Kidney (tissue), 14 donors: Measurements from ENCODE around the gene PIK3R2. TPM values are rescaled to one million over a fixed set of nuclear protein-coding genes. Genes with fewer than 3 reads are reported as not detected.

Experiments
- DNase-seq, 5 donors: peaks; one replicate each; pipeline ENCODE4 v3.0.0-alpha.2; 2013 to 2020
- FAIRE-seq: peaks from 2 replicates; lab custom pipeline; 2012; peaks lifted over from hg19 to GRCh38; lab: Jason Lieb, UNC
- H3K27ac ChIP-seq, 2 donors: one replicate each; pipeline ENCODE4 v1.7.0; 2013; ENCODE audit warnings: low read depth in 2 of 2, low read length in 2 of 2, inconsistent platforms in 1 of 2
- H3K27me3 ChIP-seq: one replicate; pipeline ENCODE4 v1.7.1; 2013; ENCODE audit warnings: low read length, inconsistent platforms; ENCODE audit not compliant: control insufficient read depth, insufficient read depth
- H3K36me3 ChIP-seq, 3 donors: one replicate each; pipeline versions ENCODE4 v1.7.0 to v1.7.1; 2013; ENCODE audit warnings: low read length in 3 of 3, control low read depth in 1 of 3, inconsistent platforms in 1 of 3; ENCODE audit not compliant: insufficient read depth in 3 of 3, control insufficient read depth in 2 of 3
- H3K4me1 ChIP-seq, 3 donors: one replicate each; pipeline versions ENCODE4 v1.7.0 to v1.7.1; 2013; ENCODE audit warnings: low read length in 3 of 3, inconsistent platforms in 1 of 3, low read depth in 1 of 3; ENCODE audit not compliant: control insufficient read depth in 2 of 3, insufficient read depth in 2 of 3
- H3K4me3 ChIP-seq, 3 donors: one replicate each; pipeline versions ENCODE4 v1.7.0 to v1.8.1; 2013; ENCODE audit warnings: low read length in 3 of 3, control low read depth in 1 of 3, inconsistent platforms in 1 of 3
- H3K9ac ChIP-seq, 3 donors: one replicate each; pipeline versions ENCODE4 v1.7.0 to v1.7.1; 2013; ENCODE audit warnings: low read length in 3 of 3, control low read depth in 1 of 3, inconsistent platforms in 1 of 3
- H3K9me3 ChIP-seq, 3 donors: one replicate each; pipeline versions ENCODE4 v1.7.0 to v1.7.1; 2013; ENCODE audit warnings: low read length in 3 of 3, control low read depth in 1 of 3, inconsistent platforms in 1 of 3; ENCODE audit not compliant: control insufficient read depth in 2 of 3, insufficient read depth in 1 of 3
- CTCF ChIP-seq: IDR thresholded peaks from 3 replicates; pipeline ENCODE4 v1.5.1; 2012; ENCODE audit warnings: mild to moderate bottlenecking, moderate library complexity, borderline replicate concordance; ENCODE audit not compliant: insufficient read depth; ENCODE audit errors: extremely low read depth
- intact Hi-C: fragments of 100-400 bp; cut with DNase I; formaldehyde crosslinking; loops from one replicate; pipeline ENCODE4 v1.11.1; 2022
- polyA plus RNA-seq: library from polyadenylated mRNA; stranded (reverse); fragments of 350-450 nt; fragmentation: Illumina TruSeq; extraction: RNeasy Lipid Tissue Mini Kit (QIAGEN cat#74804); gene quantifications from one replicate; pipeline ENCODE4 v1.2.3, GENCODE V29; 2014; ENCODE audit warnings: low read depth, low replicate concordance; ENCODE audit not compliant: insufficient read depth
- total RNA-seq: library from RNA; stranded (reverse); fragmentation: NEBNext Ultra II Directional; extraction: Animal tissue kit (Norgen Biotek cat#: 25700); gene quantifications from one replicate; pipeline ENCODE4 v1.2.1, GENCODE V29; 2021
- donor health status: control.
- donor health status: control.
- donor health status: control.
- donor health status: control.
- donor health status: control.
- donor health status: DM: yes; HTN: yes; CAD: no.
- donor health status: Normal renal cell carcinoma (clear cell type).

PIK3R2 gene
- total and polyA plus RNA-seq, 2 donors from 2014 or later, result 10.1 to 29.6 TPM

DNA sequence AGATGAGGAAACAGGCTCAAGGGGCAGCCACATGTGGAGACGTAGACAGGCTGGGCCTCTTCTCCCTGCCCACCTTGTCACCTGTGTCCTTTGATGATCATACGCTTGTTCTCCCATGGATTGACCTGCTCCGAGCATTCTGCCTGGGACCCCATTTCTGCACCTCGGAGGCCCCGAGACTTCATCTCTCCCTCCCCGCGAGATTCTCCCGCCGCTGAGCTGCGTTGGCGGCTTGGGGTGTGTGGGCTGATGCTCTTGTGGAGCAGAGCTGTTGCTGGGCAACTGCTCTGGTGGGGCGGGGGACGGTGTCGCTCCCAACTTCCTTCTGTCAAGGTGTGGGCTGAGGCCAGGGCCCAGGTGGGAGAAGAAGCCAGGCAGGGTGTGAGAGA lies 33.3 kb upstream of the PIK3R2 start:
- Histone ChIP-seq H3K27me3 (no peaks in the 10 kb centered on the region), H3K9ac (no peak overlapping the region), H3K27ac (no peak overlapping the region), H3K4me3 (no peak overlapping the region), H3K9me3 (no peaks in the 10 kb centered on the region), H3K4me1 (peaks cover 0 to 13% (median 12%) of the 10 kb centered on the region in 3 donors), H3K36me3 (peaks cover 0 to 14% (median 6%) of the 10 kb centered on the region in 3 donors)
- intact Hi-C loops, result no loop called here
- TF ChIP-seq CTCF, result no peak
- FAIRE-seq (no peak), DNase-seq (peak in 1 of 5 donors; percentile 57)

DNA sequence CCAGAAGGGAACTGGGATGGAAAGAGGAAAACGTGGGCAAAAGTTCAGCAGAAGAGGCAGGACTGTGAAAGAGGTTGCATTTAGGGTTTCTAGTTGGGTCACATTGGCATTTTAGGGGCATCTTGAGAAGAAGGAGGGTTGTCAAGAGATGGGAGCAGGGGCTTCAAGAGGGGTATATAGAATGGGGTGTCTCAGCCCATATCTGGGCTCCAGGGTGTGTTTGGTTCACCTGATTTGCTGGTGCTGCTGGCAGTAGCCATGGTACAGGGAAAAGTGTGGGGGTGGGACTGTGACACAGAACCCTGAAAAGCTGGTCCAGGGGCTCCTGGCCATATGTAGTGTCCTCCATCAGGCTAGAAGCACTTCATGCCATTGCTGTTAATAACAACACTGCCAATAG lies 32.8 kb upstream of the PIK3R2 start:
- DNase-seq (no peak), FAIRE-seq (no peak)
- intact Hi-C loops, result no loop called here
- Histone ChIP-seq H3K27ac (no peak overlapping the region), H3K27me3 (no peaks in the 10 kb centered on the region), H3K4me1 (peaks cover 0 to 13% (median 10%) of the 10 kb centered on the region in 3 donors), H3K9ac (no peak overlapping the region), H3K36me3 (peaks cover 0 to 10% (median 6%) of the 10 kb centered on the region in 3 donors), H3K4me3 (no peak overlapping the region), H3K9me3 (no peaks in the 10 kb centered on the region)
- no peak for TF ChIP-seq CTCF

- intact Hi-C loops, result no loop called here
- H3K27me3 ChIP-seq, result no peaks in the 10 kb centered on the region
- no peak for TF ChIP-seq CTCF
These were observed 31.8 kb upstream of the PIK3R2 start for GRCh38 chr19:18121166-18121565.

GRCh38 chr19:18122424-18122823 lies 30.5 kb upstream of the PIK3R2 start:
- Histone ChIP-seq H3K27ac (no peak overlapping the region), H3K36me3 (peaks cover 0 to 10% (median 6%) of the 10 kb centered on the region in 3 donors), H3K4me1 (peaks cover 0 to 7% (median 7%) of the 10 kb centered on the region in 3 donors), H3K27me3 (no peaks in the 10 kb centered on the region), H3K9me3 (no peaks in the 10 kb centered on the region), H3K4me3 (no peak overlapping the region), H3K9ac (no peak overlapping the region)
- FAIRE-seq, result no peak
- no peak for TF ChIP-seq CTCF
- no peak for DNase-seq
- intact Hi-C loops, result no loop called here

More at GRCh38 chr19:18121166-18121565, 31.8 kb upstream of the PIK3R2 start:
- H3K9me3 ChIP-seq, result no peaks in the 10 kb centered on the region
- FAIRE-seq (no peak), DNase-seq (no peak)
- H3K4me3 ChIP-seq, result no peak overlapping the region
- peaks cover 0 to 10% (median 6%) of the 10 kb centered on the region in 3 donors for H3K36me3 ChIP-seq
- H3K27ac ChIP-seq, result no peak overlapping the region
- peaks cover 0 to 11% (median 7%) of the 10 kb centered on the region in 3 donors for H3K4me1 ChIP-seq
- no peak overlapping the region for H3K9ac ChIP-seq
